Breast epithelium (tissue), 4 donors: Measurements from ENCODE around the gene DGKB. TPM values are rescaled to one million over a fixed set of nuclear protein-coding genes. Genes with fewer than 3 reads are reported as not detected.

Source experiments
- DNase-seq, 2 donors: peaks; one replicate each; pipeline ENCODE4 v3.0.0-alpha.2; 2019; ENCODE audit warnings: low spot score in 2 of 2
- H3K27ac ChIP-seq, 2 donors: fragments of 200-600 bp; sonication (generic) in 1 of 2; one replicate each; pipeline ENCODE4 v1.5.1; 2016 to 2019; ENCODE audit warnings: mild to moderate bottlenecking in 1 of 2
- H3K27me3 ChIP-seq, 2 donors: fragments of 200-600 bp; sonication (generic) in 1 of 2; one replicate each; pipeline versions ENCODE4 v1.5.1 to v1.6.0; 2017 to 2019; ENCODE audit warnings: control low read depth in 1 of 2, mild to moderate bottlenecking in 1 of 2
- H3K36me3 ChIP-seq: fragments of 200-600 bp; one replicate; pipeline ENCODE4 v1.5.1; 2019
- H3K4me1 ChIP-seq, 2 donors: fragments of 200-600 bp; sonication (generic); one replicate each; pipeline ENCODE4 v1.5.1; 2016 to 2019; ENCODE audit warnings: control low read depth in 1 of 2
- H3K4me3 ChIP-seq, 3 donors: fragments of 200-600 bp; sonication (generic); 1 replicate in 2 of 3; 2 replicates in 1 of 3; pipeline ENCODE4 v1.5.1; 2016 to 2019; ENCODE audit warnings: mild to moderate bottlenecking in 3 of 3, moderate library complexity in 2 of 3
- H3K9me3 ChIP-seq, 2 donors: fragments of 200-600 bp; sonication (generic) in 1 of 2; one replicate each; pipeline ENCODE4 v1.5.1; 2016 to 2019; ENCODE audit warnings: control low read depth in 1 of 2
- CTCF ChIP-seq, 3 donors: fragments of 450-650 bp; IDR thresholded peaks; one replicate each; pipeline ENCODE4 v1.5.1; 2016 to 2017; ENCODE audit warnings: antibody characterized with exemption in 3 of 3, mild to moderate bottlenecking in 3 of 3, moderate library complexity in 3 of 3
- POLR2A ChIP-seq: fragments of 450-650 bp; IDR thresholded peaks from one replicate; pipeline ENCODE4 v1.6.1; 2016; ENCODE audit warnings: antibody characterized with exemption, mild to moderate bottlenecking, moderate library complexity
- POLR2AphosphoS5 ChIP-seq, 3 donors: sonication (generic); formaldehyde crosslinking; IDR thresholded peaks; one replicate each; pipeline ENCODE4 v1.6.1; 2017; ENCODE audit warnings: antibody characterized with exemption in 3 of 3
- intact Hi-C: fragments of 100-400 bp; cut with DNase I; formaldehyde crosslinking; loops from one replicate; pipeline ENCODE4 v1.15.1; 2023; ENCODE audit warnings: low total_unique reads
- total RNA-seq, 3 donors: library from RNA; depleted of rRNA; stranded (reverse); fragments of >200 nt; gene quantifications; one replicate each; pipeline ENCODE4 v1.1.0, GENCODE V29; 2016

The DGKB gene
- total RNA-seq, 3 donors from 2014 or later: 0.16 to 0.44 (median 0.33) TPM

GRCh38 chr7:14767716-14768425, 134.7 kb downstream of the DGKB start:
- Histone ChIP-seq H3K36me3 (no peaks in the 10 kb centered on the region), H3K4me3 (no peak overlapping the region), H3K27me3 (no peaks in the 10 kb centered on the region), H3K4me1 (no peaks in the 10 kb centered on the region), H3K27ac (no peak overlapping the region), H3K9me3 (no peaks in the 10 kb centered on the region)
- DNase-seq: no peak
- intact Hi-C loops: no loop called here
- TF ChIP-seq CTCF (IDR thresholded peaks at IDR 0.05) (no peak), POLR2A (no peak), POLR2AphosphoS5 (IDR thresholded peaks at IDR 0.05) (no peak)

DNA sequence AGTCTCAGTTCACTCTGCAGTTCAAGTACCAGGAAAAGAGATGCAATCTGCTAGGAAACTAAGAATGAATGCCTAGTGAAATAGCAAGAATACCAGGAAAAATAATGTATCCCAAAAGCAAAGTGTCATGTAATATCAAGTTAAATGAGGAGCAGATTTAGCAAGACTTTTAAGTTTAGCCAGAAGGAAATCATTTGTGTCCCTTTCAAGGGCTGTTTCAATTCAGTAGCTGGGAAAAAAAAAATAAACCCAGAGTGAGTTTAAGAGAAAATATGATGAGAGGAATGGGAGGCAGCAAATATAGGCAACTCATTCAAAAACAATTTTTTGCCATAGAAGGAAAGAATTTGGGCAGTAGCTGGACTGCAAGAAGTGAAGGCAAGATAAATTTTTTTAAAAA, 135.8 kb downstream of the DGKB start:
- no peak for DNase-seq
- TF ChIP-seq CTCF (IDR thresholded peaks at IDR 0.05): no peak
- no peak for TF ChIP-seq POLR2A
- TF ChIP-seq POLR2AphosphoS5 (IDR thresholded peaks at IDR 0.05): no peak
- intact Hi-C loops: no loop called here
- Histone ChIP-seq H3K36me3 (no peaks in the 10 kb centered on the region), H3K27me3 (no peaks in the 10 kb centered on the region), H3K4me3 (no peak overlapping the region), H3K27ac (no peak overlapping the region), H3K4me1 (no peaks in the 10 kb centered on the region), H3K9me3 (no peaks in the 10 kb centered on the region)

GRCh38 chr7:14765731-14766130, 136.8 kb downstream of the DGKB start:
- no peak for DNase-seq
- no peaks in the 10 kb centered on the region for H3K9me3 ChIP-seq
- TF ChIP-seq POLR2AphosphoS5 (IDR thresholded peaks at IDR 0.05): no peak
- TF ChIP-seq CTCF (IDR thresholded peaks at IDR 0.05): no peak
- TF ChIP-seq POLR2A: no peak
- no peaks in the 10 kb centered on the region for H3K36me3 ChIP-seq
- no peaks in the 10 kb centered on the region for H3K27me3 ChIP-seq
- no peak overlapping the region for H3K27ac ChIP-seq
- no peaks in the 10 kb centered on the region for H3K4me1 ChIP-seq
- H3K4me3 ChIP-seq: no peak overlapping the region
- intact Hi-C loops: no loop called here

GRCh38 chr7:14762561-14762960, 140.0 kb downstream of the DGKB start:
- Histone ChIP-seq H3K36me3 (no peaks in the 10 kb centered on the region), H3K9me3 (no peaks in the 10 kb centered on the region), H3K4me3 (no peak overlapping the region), H3K4me1 (no peaks in the 10 kb centered on the region), H3K27me3 (no peaks in the 10 kb centered on the region), H3K27ac (no peak overlapping the region)
- intact Hi-C loops: no loop called here
- TF ChIP-seq POLR2A (no peak), CTCF (IDR thresholded peaks at IDR 0.05) (no peak), POLR2AphosphoS5 (IDR thresholded peaks at IDR 0.05) (no peak)
- DNase-seq: no peak

GRCh38 chr7:14761510-14762296, 140.8 kb downstream of the DGKB start:
- no peaks in the 10 kb centered on the region for H3K4me1 ChIP-seq
- intact Hi-C loops: no loop called here
- TF ChIP-seq POLR2A: no peak
- no peak for TF ChIP-seq CTCF (IDR thresholded peaks at IDR 0.05)
- no peak for TF ChIP-seq POLR2AphosphoS5 (IDR thresholded peaks at IDR 0.05)
- H3K36me3 ChIP-seq: no peaks in the 10 kb centered on the region
- DNase-seq: no peak
- no peak overlapping the region for H3K4me3 ChIP-seq
- H3K9me3 ChIP-seq: no peaks in the 10 kb centered on the region
- H3K27ac ChIP-seq: no peak overlapping the region
- H3K27me3 ChIP-seq: no peaks in the 10 kb centered on the region
